Osteoblast (primary cell): ENCODE measurements around the gene PIK3C2B. TPM values are rescaled to one million over a fixed set of nuclear protein-coding genes. Genes with fewer than 3 reads are reported as not detected.
"Not testable (repeated sequence)": the region's sequence is repeated elsewhere in the genome, so short reads cannot be mapped to it uniquely, and the experiment has no call there.

Experiments
- DNase-seq: peaks from one replicate; pipeline ENCODE4 v3.0.0; 2011; ENCODE audit warnings: low spot score, mixed read lengths; ENCODE audit not compliant: insufficient read length; ENCODE audit errors: missing footprints
- H2AFZ ChIP-seq: 2 replicates; pipeline ENCODE4 v1.6.0; 2011; ENCODE audit warnings: mild to moderate bottlenecking, low read length
- H3K27ac ChIP-seq: 2 replicates; pipeline ENCODE4 v1.5.1; 2011; ENCODE audit warnings: mild to moderate bottlenecking, low read depth, low read length, moderate library complexity
- H3K27me3 ChIP-seq: 2 replicates; pipeline ENCODE4 v1.6.0; 2012; ENCODE audit warnings: mild to moderate bottlenecking, control low read depth, inconsistent platforms, low read length, moderate library complexity; ENCODE audit not compliant: insufficient read depth
- H3K36me3 ChIP-seq: 2 replicates; pipeline ENCODE4 v1.5.1; 2011; ENCODE audit warnings: mild to moderate bottlenecking, low read length, control low read depth, moderate library complexity; ENCODE audit not compliant: insufficient read depth
- H3K4me1 ChIP-seq: 2 replicates; pipeline ENCODE4 v1.5.1; 2011; ENCODE audit warnings: mild to moderate bottlenecking, low read length, control low read depth, moderate library complexity; ENCODE audit not compliant: insufficient read depth
- H3K4me2 ChIP-seq: 2 replicates; pipeline ENCODE4 v1.6.0; 2011; ENCODE audit warnings: mild to moderate bottlenecking, low read length; ENCODE audit not compliant: insufficient read depth
- H3K4me3 ChIP-seq: fragments of 200-600 bp; sonication (generic); 3 replicates; pipeline ENCODE4 v1.5.1; 2012; ENCODE audit warnings: mild to moderate bottlenecking, low read length, inconsistent platforms; ENCODE audit not compliant: insufficient read depth
- H3K79me2 ChIP-seq: 2 replicates; pipeline ENCODE4 v1.6.0; 2012; ENCODE audit warnings: mild to moderate bottlenecking, low read length, control low read depth, inconsistent platforms; ENCODE audit not compliant: insufficient read depth
- H3K9me3 ChIP-seq: 2 replicates; pipeline ENCODE4 v1.5.1; 2011; ENCODE audit warnings: low read depth, low read length, control low read depth
- H4K20me1 ChIP-seq: 2 replicates; pipeline ENCODE4 v1.6.0; 2012; ENCODE audit warnings: mild to moderate bottlenecking, low read length, control low read depth; ENCODE audit not compliant: insufficient read depth
- CTCF ChIP-seq: IDR thresholded peaks from 2 replicates; pipeline ENCODE4 v1.5.1; 2011; ENCODE audit warnings: mild to moderate bottlenecking, low read depth, low read length, moderate library complexity; ENCODE audit errors: extremely low read depth
- total RNA-seq: library from RNA; depleted of rRNA; stranded (reverse); fragments of >200 nt; gene quantifications from 2 replicates; pipeline ENCODE4 v1.2.3, GENCODE V29; 2012

Gene PIK3C2B
- total RNA-seq, 1 donor: 0.36 TPM

DNA sequence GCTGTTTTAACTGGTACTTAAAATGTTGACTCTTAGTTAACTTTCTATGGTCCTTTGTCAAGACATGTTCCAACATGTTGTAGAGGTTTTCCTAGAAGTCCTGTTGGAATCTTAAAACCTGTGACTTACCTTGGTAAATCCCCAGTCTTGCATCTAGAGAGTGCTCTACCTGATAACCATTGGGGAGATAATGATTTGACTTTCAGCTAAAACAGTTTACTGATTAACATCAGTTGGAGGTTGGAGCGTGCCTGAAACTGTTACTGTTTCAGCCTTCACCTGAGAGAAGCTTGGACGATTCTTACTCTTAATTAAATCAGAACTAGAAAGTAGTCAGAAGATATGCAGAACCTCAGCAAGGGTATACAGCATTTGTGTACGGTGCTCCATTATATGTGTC lies 30.4 kb upstream of the PIK3C2B start:
- DNase-seq: no peak
- Histone ChIP-seq H3K36me3 (peaks cover 48% of the 10 kb centered on the region), H2AFZ (no peak overlapping the region), H3K4me3 (no peak overlapping the region), H3K27me3 (no peaks in the 10 kb centered on the region), H3K4me2 (no peak overlapping the region), H3K4me1 (peaks cover 11% of the 10 kb centered on the region), H4K20me1 (peaks cover 40% of the 10 kb centered on the region), H3K79me2 (peaks cover 51% of the 10 kb centered on the region), H3K9me3 (peaks cover 2% of the 10 kb centered on the region), H3K27ac (no peak overlapping the region)
- no peak for TF ChIP-seq CTCF

GRCh38 chr1:204523605-204524215 lies 29.1 kb upstream of the PIK3C2B start:
- Histone ChIP-seq H3K27ac (no peak overlapping the region), H2AFZ (no peak overlapping the region), H3K27me3 (no peaks in the 10 kb centered on the region), H3K4me2 (no peak overlapping the region), H3K4me1 (peaks cover 11% of the 10 kb centered on the region), H3K36me3 (peaks cover 40% of the 10 kb centered on the region), H3K79me2 (peaks cover 64% of the 10 kb centered on the region), H3K4me3 (no peak overlapping the region), H3K9me3 (peaks cover 2% of the 10 kb centered on the region), H4K20me1 (peaks cover 51% of the 10 kb centered on the region)
- no peak for TF ChIP-seq CTCF
- no peak for DNase-seq

DNA sequence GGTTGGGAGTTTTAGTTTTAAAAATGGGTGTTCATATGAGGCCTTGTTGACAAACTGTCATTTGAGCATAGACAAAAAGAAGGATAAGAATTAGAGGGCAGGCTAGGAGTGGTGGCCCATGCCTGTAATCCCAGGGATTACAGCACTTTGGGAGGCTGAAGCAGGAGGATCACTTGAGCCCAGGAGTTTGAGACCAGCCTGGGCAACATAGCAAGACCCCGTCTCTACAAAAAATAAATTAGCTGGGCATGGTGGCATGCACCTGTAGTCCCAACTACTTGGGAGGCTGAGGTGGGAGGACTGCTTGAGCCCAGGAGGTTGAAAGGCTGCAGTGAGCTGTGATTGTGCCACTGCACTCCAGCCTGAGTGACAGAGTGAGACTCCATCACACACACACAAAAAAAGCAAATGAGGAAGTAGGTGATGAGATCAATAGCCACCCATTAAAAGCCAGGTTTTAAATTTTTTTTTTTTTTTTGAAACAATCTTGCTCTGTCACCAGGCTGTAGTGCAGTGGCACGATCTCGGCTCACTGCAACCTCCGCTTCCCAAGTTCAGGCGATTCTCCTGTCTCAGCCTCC lies 27.4 kb upstream of the PIK3C2B start:
- peaks cover 81% of the 10 kb centered on the region for H3K79me2 ChIP-seq
- not testable (repeated sequence) for H3K27ac ChIP-seq, H3K4me2 ChIP-seq, H3K27me3 ChIP-seq, H2AFZ ChIP-seq, DNase-seq, H3K4me3 ChIP-seq, H3K9me3 ChIP-seq
- peaks cover 14% of the 10 kb centered on the region for H3K4me1 ChIP-seq
- H3K36me3 ChIP-seq: peaks cover 37% of the 10 kb centered on the region
- peaks cover 51% of the 10 kb centered on the region for H4K20me1 ChIP-seq

- Histone ChIP-seq H3K4me3 (no peak overlapping the region), H3K27ac (no peak overlapping the region), H3K27me3 (no peaks in the 10 kb centered on the region), H3K36me3 (peaks cover 27% of the 10 kb centered on the region), H4K20me1 (peaks cover 51% of the 10 kb centered on the region), H3K9me3 (peaks cover 2% of the 10 kb centered on the region), H2AFZ (no peak overlapping the region), H3K4me1 (peaks cover 17% of the 10 kb centered on the region), H3K79me2 (peaks cover 89% of the 10 kb centered on the region), H3K4me2 (peak overlapping the region; percentile 10)
- DNase-seq: peak; percentile 27
- no peak for TF ChIP-seq CTCF
Observed at GRCh38 chr1:204520834-204521709, 26.5 kb upstream of the PIK3C2B start.

DNA sequence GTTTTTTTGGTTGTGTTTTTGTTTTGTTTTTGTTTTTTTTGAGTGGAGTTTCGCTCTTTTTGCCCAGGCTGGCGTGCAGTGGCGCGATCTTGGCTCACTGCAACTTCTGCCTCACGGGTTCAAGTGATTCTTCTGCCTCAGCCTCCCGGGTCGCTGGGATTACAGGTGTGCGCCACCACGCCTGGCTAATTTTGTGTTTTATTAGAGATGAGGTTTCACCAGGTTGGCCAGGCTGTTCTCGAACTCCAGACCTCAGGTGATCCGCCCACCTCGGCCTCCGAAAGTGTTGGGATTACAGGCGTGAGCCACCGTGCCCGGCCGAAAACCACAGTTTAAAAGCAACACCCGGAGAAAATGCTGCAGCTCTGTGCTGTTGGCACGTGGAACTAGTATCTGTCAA lies 22.8 kb upstream of the PIK3C2B start:
- not testable (repeated sequence) for H3K27me3 ChIP-seq, H2AFZ ChIP-seq, DNase-seq, H3K9me3 ChIP-seq, H3K27ac ChIP-seq
- Histone ChIP-seq H3K79me2 (peaks cover 61% of the 10 kb centered on the region), H3K4me2 (peak overlapping the region; percentile 85), H3K36me3 (peaks cover 15% of the 10 kb centered on the region), H3K4me3 (peak overlapping the region; percentile 100), H3K4me1 (peaks cover 21% of the 10 kb centered on the region), H4K20me1 (peaks cover 34% of the 10 kb centered on the region)
